SHP77 (cell line): Measurements from ENCODE around the gene DLG1.

ENCODE experiments used
- DNase-seq, 2 experiments: peaks; one replicate each; lab custom pipeline; 2025; lab: John Stamatoyannopoulos, UW

Gene DLG1

DNA sequence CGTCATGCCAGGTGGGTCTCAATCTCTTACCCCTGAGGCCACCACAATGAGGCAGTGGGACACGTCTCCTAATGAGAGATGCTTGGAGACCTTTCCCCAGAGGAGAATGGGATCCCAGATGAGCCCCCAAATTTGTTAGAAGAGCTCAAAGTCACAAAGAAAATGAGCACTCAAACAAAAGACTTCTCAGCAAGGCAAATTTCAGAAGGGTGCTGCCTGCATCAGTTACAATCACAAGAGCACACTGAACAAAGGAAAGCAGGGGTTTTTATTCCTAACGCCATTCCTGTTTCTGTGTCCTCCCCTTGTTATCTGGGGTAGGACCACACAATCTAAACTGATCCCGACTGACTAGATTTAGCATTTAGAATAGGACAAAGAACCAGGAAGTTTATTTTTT is 50.1 kb downstream of the DLG1 start:
- no peak for DNase-seq

DNA sequence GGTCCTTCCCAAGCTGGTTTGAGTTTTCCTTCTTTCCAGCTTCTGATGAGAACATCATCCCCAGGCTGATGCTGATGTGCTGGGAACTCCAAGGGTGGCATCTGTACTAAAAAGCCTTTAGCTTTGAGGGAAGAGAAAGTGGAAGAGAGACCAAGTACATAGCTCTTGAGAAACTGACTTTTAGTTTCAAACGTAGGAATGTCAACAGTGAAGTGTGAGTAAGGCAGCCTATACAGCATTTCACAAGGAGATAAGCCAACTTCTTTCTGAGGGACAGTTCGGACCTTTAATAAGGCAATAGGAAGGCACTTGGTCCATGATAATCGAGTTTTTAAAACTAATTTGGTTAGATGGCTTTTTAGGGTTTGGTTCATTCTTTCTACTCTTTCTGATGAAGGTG is 53.7 kb downstream of the DLG1 start:
- DNase-seq, result no peak

DNA sequence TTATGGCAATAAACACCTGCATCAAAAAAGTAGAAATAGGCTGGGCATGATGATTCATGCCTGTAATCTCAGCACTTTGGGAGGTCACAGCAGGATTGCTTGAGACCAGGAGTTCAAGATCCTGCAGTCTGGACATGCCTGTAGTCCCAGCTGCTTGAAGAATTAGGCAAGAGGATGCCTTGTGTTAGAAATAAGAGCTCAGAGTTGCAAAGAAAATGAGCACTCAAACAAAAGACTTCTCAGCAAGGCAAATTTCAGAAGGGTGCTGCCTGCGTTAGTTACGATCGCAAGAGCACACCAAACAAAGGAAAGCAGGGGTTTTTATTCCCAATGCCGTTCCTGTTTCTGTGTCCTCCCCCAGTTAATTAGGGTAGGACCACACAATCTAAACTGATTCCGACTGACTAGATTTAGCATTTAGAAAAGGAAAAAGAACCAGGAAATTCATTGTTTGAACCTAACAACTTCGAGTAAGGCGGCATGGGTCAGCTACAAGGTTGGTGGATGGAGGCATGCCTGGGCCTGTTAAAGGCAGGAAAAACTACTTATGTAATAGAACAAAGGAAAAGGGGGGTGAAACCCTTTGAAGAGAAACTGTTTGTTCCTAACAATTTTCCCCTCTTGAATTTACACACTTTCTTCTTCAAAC is 55.5 kb downstream of the DLG1 start:
- DNase-seq, result no peak

DNA sequence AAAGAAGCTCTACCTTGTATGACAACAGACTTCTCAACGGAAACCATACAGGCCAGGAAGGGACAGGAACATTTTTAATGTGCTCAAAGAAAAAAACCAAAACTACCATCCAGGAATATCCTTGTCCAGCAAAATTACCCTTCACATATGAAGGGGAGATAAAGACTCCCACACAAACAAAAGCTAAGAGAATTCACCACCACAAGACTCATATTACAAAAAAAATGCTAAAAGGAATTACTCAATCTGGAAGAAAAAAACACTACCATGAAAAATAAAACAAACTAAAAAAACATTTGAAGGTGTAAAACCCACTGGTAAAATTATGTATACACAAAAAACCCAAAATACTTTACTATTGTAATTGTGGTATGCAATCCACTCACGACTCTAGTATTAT is 57.2 kb downstream of the DLG1 start:
- no peak for DNase-seq

DNA sequence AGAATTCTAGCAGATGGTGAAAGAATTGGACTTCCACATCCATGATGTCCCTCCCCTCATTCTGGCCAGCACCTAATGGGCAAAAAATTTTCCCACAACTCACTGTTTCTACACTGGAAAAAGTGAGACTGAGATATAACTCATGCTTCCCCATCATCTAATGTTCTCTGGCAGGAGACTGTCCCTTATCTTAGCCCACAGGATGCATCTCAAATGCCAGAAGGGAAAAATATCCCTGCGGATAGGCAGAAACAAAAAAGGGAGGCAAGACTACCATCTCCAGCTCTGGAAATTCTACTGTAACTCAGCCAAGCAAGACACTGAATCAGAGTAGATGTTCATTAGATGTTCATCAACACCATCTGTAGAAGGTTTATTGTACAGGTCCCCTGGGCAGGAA is 58.6 kb downstream of the DLG1 start:
- DNase-seq, result no peak

DNA sequence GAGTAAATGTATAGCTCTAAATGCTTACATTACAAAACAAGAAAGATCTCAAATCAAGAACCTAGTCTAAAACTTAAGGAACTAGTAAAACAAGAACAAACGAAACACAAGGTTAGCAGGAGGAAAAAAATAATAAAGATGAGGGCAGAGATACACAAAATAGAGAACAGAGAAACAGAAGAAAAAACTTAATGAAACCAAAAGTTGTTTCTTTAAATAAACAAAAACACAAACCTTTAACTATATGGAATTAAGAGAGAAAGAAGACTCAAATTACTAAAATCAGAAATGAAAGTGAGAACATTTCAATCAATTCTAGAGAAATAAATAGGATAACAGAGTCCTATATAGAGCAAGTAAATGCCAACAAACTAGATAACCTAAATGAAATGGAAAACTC is 59.6 kb downstream of the DLG1 start:
- DNase-seq, result no peak

DNA sequence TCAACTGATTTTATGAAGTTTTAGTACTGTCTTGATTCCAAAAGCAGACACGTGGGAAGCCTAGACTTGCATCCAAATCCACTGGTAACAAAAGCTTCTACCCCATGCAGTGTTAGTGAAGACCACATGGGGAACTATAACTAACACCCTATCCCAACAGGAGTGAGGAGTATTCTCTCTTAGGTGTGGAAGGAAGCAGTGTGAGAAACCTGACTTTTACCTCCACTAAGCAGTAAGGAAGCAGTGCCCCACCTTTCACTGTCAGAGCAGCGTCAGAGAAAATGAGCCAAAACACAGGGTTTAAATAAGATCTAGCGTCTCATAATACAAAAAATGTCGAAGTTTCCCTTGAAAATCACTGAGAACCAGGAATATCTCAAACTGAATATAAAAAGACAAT is 60.5 kb downstream of the DLG1 start:
- no peak for DNase-seq

DNA sequence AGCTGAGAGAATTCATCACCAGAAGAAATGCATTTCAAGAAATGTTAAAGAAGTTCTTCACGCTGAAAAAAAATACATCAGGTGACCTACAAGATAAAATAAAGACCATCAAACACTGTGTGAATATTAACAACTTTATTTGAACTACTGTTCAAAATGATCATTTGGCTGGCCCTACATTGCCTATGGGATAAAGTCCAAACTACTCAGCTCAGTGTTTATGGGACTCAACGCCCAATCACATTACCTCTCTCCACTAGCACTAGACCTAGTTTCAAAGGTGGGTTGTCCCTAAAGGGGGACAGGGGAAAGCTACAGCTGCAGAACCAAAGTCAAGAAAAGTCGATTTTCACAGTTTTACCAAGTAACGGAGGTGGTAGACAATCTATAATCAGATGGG is 62.0 kb downstream of the DLG1 start:
- DNase-seq, result no peak

DNA sequence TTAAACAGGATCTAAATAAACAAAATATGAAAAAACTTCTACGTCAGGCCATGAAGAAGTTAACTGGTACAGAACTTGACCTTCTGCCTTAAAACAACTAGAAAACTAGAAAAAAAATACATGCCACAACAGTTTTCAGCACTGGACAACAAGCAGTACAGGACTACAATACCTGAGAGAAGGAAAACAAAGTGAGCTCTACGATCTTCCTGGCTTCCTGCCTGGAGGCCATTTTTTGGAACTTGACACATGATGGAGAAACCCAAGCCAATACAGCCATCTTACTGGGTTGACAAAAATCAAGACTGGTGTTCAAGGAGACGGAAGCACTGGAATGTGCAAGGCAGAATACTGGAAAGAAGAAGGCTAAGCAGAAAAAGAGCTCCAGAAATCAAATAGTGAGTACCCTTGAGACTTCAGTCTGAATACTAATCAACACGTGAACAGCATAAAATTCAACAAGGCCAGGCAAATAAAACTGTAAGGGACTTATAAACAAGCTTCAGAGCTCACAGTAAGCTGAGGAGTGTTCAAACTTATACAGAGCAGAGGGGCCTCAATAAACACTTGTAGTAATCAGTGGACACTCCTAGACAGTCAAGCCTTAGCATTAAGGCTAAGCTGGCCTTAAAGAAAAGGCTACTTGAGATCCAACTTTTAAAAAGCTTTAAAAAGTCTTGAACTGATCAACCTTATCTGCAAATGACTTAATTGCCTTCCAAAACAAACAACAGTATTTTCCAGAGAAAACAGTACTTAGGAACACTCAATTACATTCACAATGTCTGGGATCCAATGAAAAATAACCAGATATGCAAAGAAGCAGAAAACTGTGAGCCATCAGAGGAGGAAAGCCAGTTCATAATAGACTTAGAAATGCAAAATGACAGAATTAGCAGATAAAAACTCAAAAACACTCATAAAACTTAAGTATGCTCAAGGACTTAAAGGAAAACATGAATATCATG is 63.2 kb downstream of the DLG1 start:
- no peak for DNase-seq

DNA sequence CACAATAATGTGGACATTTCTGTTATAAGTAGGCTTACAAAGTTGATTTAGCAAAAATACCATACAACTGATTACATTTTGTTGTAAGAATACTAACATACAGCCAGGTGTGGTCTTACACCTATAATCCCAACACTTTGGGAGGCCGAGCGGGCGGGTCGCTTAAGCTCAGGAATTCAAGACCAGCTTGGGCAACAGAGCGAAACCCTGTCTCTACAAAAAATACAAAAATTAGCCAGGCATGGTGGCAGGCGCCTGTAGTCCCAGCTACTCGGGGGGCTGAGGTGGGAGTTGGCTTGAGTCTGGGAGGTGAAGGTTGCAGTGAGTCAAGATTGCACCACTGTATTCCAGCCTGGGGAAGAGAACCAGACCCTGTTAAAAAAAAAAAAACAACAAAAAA is 67.1 kb downstream of the DLG1 start:
- DNase-seq, result no peak

DNA sequence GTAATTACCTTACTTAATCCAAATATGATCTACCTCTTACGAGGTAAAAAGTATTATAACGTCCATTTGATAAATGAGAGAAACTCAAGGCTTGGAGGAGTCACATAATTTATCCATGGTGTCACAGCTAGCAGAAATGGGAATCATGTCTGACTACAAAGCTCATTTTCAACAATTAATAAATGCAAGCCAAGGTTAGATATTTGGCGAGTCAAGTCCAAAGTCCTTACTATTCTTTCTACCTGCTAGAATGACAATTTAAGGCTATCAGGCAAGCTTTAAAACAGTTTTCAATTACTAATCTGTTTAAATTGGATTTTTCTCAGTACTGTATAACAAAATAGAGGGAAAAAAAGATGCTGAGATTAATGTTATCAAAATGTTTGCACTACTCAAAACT is 68.6 kb downstream of the DLG1 start:
- no peak for DNase-seq

DNA sequence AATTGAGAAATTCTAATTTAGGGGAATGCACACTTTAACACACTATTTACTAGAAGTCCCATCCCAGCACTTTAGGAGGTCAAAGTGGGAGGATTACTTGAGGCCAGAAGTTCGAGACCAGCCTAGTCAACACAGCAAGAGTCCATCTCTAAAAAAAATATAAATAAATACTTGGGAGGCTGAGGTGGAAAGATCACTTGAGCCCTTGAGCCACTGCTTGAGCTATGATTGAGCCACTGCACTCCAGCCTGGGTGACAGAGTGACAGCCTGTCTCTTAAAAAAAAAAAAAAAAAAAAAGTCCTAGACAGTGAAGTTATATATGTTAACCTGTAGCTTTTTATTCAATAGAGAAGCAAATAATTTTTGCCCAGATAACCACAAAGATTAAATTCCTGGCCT is 69.2 kb downstream of the DLG1 start:
- DNase-seq, result no peak

DNA sequence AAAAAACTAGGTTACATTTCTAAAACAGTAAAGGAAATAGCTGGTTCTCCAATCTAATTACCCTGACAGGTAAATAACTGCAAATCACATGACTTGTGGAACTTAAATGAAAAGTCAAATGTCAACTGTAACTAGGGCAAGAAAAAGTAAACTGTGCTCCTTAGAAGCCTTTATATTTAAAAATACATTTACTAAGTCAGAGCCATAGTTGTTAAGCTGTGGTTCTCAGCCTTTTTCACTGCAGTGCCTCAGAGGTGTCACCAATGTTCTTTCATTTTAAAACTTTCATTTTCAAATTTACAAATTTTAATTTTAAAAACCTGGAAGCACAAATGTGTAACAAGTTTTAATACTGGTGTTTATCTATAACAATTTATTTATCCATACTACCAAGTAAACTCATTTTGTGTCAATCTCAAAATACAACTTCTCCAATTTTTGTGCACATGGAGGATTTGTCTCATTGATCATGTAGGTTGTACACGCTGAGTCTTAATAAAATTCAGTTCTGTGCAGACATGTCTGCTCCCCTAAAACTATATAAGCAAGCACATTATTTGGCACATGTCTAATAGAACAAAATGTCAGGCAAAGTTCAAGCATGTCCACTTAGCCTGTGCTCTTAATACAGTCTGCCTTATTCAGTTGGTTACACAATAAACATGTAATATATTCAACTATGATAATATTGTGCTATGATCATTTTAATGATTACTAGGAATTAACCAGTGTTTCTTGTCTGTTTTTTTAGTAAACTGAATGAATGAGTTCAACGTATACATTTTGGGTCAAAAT is 70.4 kb downstream of the DLG1 start:
- no peak for DNase-seq

DNA sequence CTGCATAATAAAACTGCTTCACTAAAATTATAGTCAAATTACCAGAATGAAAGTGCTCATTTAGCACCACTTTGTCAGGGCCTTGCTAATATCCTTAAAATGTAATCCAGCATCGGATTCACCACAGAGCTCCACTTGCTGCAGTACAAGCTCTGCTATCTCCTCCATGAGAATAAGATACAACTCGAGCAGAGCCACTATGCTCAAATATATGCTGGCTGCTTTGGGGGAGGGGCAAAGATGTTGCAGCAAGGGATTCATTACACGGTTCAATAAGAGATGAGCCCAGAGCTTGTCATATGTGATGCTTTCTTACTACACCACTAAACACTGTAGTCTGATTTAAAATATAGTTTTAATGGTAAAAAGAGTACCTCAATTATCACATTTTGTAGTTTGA is 72.2 kb downstream of the DLG1 start:
- no peak for DNase-seq

DNA sequence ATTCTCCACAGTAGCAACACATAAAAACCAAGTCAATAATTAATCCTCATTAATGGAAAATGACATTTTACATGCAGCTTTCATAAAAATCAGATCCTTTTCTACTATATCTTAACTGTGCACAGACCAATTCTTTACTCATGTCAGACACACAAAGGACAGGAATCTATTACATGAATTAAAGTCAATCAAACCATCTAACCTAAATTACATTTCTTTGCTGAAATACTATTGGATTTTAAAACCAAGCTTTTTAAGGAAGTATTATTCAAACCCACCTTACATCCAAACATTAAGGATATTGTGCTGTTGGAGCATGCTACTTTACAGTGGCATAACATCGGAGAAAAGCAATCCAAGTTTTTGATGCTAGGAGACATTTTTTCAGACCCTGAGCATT is 72.8 kb downstream of the DLG1 start:
- DNase-seq, result no peak

DNA sequence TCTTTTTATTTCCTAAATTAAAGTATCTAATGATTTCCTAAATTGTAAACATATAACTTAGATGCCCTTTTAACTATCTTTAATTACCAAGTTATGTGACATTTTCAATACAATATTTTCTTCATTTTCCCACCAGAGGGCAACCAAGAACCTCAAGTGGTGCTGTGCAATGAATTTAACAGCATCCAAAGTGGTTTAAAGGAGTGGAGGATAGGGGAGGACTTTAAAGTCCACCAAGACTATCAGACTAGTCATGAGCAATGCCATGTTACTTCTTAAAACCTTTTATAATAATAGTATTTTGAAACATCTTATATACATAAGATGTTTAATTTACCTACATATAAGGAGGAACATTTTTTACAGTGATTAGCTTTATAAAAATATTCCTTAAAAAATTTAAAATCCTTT is 74.4 kb downstream of the DLG1 start:
- DNase-seq, result peak; percentile 17 to 21

DNA sequence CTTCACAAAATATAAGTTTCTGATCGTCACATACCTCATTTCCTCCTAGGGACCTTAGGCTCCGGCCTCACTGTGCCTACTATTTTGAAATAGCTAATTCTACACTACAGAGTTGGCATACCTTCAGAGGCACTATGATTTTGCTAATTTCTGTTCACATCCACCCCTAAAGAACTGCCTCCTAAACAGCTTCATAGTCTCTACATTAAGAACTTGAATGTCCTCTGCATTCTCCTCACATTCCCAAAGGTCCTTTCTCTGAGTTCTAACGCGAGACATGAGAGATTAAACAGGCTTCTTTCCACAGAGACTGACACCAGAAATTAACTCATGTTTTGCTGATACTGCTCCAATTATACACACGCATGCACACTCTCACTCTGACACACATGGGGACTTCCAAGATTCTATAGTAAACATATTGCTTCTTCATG is 75.5 kb downstream of the DLG1 start:
- DNase-seq, result no peak

DNA sequence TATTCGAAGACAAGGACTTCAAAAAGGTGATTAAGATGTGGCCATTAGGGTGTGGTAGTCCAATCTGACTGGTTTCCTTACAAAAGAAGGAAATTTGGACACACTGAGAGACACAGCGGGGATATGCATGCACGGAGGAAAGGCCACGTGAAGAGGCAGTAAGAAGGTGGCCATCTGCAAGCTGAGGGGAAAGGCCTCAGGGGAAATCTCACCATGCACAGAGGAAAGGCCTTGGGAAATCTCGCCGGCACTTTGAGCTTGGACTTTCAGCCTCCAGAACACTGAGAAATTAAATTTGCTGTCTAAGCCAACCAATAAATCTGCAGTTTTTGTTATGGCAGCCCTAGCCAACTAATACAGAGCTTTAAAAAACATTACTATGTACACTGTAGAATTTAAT is 78.8 kb downstream of the DLG1 start:
- DNase-seq, result no peak

DNA sequence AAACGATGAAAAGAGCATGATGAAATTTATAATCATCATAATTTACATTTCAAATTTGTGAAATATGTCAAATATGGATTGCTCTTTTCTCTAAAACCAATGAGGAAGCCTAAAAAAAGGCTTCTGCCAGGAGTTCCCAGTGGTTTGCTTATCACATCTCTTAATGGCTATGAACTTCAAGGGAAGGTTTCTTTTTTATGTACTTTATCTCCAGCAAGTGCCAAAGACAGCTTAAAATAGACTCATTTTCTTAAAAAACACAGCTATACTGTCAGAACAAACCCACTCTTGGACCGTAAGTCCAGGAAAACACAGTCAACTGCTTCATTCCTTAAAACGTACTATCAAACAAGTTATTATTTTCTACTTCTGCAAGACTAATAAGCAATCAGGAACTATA is 80.2 kb downstream of the DLG1 start:
- no peak for DNase-seq

DNA sequence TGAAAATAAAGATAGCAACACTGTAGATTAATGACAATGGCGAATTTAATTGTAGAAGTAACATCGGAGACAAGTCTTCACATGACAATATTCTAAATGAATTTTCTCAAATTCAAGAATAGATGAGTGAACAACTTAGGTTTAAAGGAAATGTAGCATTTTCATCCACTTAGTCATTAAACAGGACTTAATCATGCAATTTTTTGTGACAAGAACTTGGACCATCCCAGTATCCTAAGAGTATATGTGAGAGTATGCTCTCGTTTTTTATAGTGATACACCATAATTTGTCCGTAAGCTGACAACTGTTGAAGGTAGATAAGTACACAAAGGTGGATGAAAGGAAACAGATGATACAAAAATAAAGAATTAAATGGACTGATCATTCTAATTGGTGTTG is 81.5 kb downstream of the DLG1 start:
- no peak for DNase-seq

DNA sequence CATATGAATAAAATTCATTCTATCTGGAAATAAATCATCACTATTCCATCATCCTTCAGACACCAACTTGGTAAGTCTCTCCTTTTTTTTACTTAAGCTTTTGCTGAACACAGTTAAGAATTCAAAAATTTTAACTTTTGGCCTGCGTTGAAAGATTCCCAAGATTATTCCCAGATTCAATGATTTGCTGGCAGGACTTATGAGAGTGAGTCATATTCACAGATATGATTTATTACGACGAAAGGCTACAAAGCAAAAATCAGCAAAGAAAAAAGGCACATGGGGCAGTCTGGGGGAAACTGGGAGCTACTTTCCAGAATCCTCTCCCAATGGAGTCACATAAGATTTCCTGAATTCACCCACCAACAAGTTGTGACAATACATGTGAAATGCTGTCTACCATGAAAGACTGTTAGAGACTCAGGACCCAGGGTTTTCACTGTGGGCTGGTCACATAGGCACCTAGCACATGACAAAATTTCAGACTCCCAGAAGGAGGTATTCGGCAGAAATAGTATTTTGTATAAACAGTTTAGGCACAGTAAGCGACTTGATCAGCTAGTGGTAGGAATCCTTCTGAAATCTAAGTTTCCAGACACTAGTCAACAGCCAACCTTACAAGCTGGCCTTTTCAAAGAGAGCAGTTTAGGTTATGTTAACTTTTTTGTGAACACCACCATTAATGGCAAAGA is 82.1 kb downstream of the DLG1 start:
- DNase-seq, result no peak

DNA sequence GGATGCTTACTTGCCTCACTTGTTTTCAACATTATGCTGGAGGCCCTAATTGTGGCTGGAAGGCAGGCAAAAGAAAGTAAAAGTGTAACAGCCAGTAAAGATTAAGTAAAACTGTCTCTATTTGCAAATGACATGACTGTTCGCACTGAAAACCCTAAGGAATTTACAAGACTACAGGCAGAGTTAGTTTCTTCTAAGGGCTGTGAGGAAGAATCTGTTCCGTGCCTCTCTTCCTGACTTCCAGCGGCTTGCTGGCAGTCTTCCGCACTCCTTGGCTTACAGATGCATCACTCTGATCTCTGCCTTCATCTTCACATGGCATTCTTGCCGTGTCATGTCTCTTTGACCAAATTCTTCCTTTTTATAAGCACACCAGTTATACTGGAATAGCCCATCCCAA is 86.1 kb downstream of the DLG1 start:
- DNase-seq, result no peak
